ENCODE results near the gene TSPAN31.

The TSPAN31 gene

GRCh38 chr12:57732726-57733593 lies 11.9 kb upstream of the TSPAN31 start:
- no peak overlapping the region for H3K4me2 ChIP-seq (ENCODE audit: insufficient read depth, low read length, poor library complexity, severe bottlenecking)
- H2BK15ac ChIP-seq (ENCODE audit: low read length) = no peak overlapping the region
- H2BK5ac ChIP-seq (ENCODE audit: low read length) = no peak overlapping the region
- H3K36me3 ChIP-seq (replicated peaks in 1 of 2; ENCODE audit: control insufficient read depth in 2 of 2, insufficient read depth in 2 of 2, low read length in 2 of 2) = peaks cover 0 to 47% of the 10 kb centered on the region in 2 donors
- H3K14ac ChIP-seq (ENCODE audit: low read length) = no peak overlapping the region
- H4K8ac ChIP-seq (ENCODE audit: low read depth, low read length) = no peak overlapping the region
- H2BK120ac ChIP-seq (ENCODE audit: low read depth, low read length) = no peak overlapping the region
- peaks cover 10 to 14% of the 10 kb centered on the region in 2 donors for H3K4me1 ChIP-seq (ENCODE audit: control insufficient read depth in 2 of 2, insufficient read depth in 1 of 2, low read depth in 1 of 2, low read length in 2 of 2)
- H2AK5ac ChIP-seq (ENCODE audit: low read depth, low read length) = no peak overlapping the region
- no peak overlapping the region for H4K91ac ChIP-seq (ENCODE audit: low read depth, low read length, poor library complexity)
- H3K79me1 ChIP-seq (ENCODE audit: low read depth, low read length) = no peaks in the 10 kb centered on the region
- H3K9me3 ChIP-seq (replicated peaks in 1 of 2; ENCODE audit: control insufficient read depth in 2 of 2, insufficient read depth in 1 of 2, low read depth in 1 of 2, low read length in 2 of 2) = peaks cover 0 to 4% of the 10 kb centered on the region in 2 donors
- H2AFZ ChIP-seq (ENCODE audit: low read length) = no peak overlapping the region
- H2BK12ac ChIP-seq (ENCODE audit: low read length) = no peak overlapping the region
- DNase-seq (ENCODE audit: low spot score) = no peak
- no peak overlapping the region for H3K18ac ChIP-seq (ENCODE audit: low read length)
- H3K23ac ChIP-seq (ENCODE audit: low read depth, low read length, poor library complexity) = no peak overlapping the region
- H3K9ac ChIP-seq (ENCODE audit: low read depth, low read length, poor library complexity) = peak overlapping the region; percentile 22
- WGBS, 2 donors (ENCODE audit: extremely low coverage in 2 of 2, insufficient read length in 2 of 2, insufficient replicate concordance in 1 of 2) = no CpG with 5 or more reads among the region's 11 CpGs
- no peak overlapping the region for H3K27ac ChIP-seq (replicated peaks; ENCODE audit: low read length)
- peaks cover 3 to 94% (median 21%) of the 10 kb centered on the region in 3 experiments for H3K27me3 ChIP-seq (ENCODE audit: control insufficient read depth in 3 of 3, insufficient read depth in 3 of 3, low read depth in 1 of 3, low read length in 3 of 3)
- no peak overlapping the region for H3K4ac ChIP-seq (ENCODE audit: low read length)
- no peak overlapping the region for H3K4me3 ChIP-seq (ENCODE audit: low read length in 2 of 2)

GRCh38 chr12:57733928-57734327 lies 10.9 kb upstream of the TSPAN31 start:
- Histone ChIP-seq H2AFZ (ENCODE audit: low read length) (no peak overlapping the region), H3K27me3 (ENCODE audit: control insufficient read depth in 3 of 3, insufficient read depth in 3 of 3, low read depth in 1 of 3, low read length in 3 of 3) (peaks cover 3 to 91% (median 22%) of the 10 kb centered on the region in 3 experiments)

GRCh38 chr12:57734591-57734990 lies 10.2 kb upstream of the TSPAN31 start:
- H2AK5ac ChIP-seq (ENCODE audit: low read depth, low read length) = no peak overlapping the region
- H3K4me3 ChIP-seq (ENCODE audit: low read length in 2 of 2) = no peak overlapping the region
- H4K8ac ChIP-seq (ENCODE audit: low read depth, low read length) = no peak overlapping the region
- H3K36me3 ChIP-seq (replicated peaks in 1 of 2; ENCODE audit: control insufficient read depth in 2 of 2, insufficient read depth in 2 of 2, low read length in 2 of 2) = peaks cover 0 to 42% of the 10 kb centered on the region in 2 donors
- peaks cover 0 to 4% of the 10 kb centered on the region in 2 donors for H3K9me3 ChIP-seq (replicated peaks in 1 of 2; ENCODE audit: control insufficient read depth in 2 of 2, insufficient read depth in 1 of 2, low read depth in 1 of 2, low read length in 2 of 2)
- no peak overlapping the region for H3K27ac ChIP-seq (replicated peaks; ENCODE audit: low read length)
- DNase-seq (ENCODE audit: low spot score) = no peak
- no peak overlapping the region for H2BK120ac ChIP-seq (ENCODE audit: low read depth, low read length)
- no peak overlapping the region for H3K14ac ChIP-seq (ENCODE audit: low read length)
- no peak overlapping the region for H4K91ac ChIP-seq (ENCODE audit: low read depth, low read length, poor library complexity)
- no peak overlapping the region for H3K4me2 ChIP-seq (ENCODE audit: insufficient read depth, low read length, poor library complexity, severe bottlenecking)
- H3K4ac ChIP-seq (ENCODE audit: low read length) = no peak overlapping the region
- no peak overlapping the region for H2BK15ac ChIP-seq (ENCODE audit: low read length)
- no peak overlapping the region for H3K18ac ChIP-seq (ENCODE audit: low read length)
- H3K79me1 ChIP-seq (ENCODE audit: low read depth, low read length) = no peaks in the 10 kb centered on the region
- no peak overlapping the region for H2AFZ ChIP-seq (ENCODE audit: low read length)
- H2BK12ac ChIP-seq (ENCODE audit: low read length) = no peak overlapping the region
- no peak overlapping the region for H3K9ac ChIP-seq (ENCODE audit: low read depth, low read length, poor library complexity)
- no peak overlapping the region for H3K23ac ChIP-seq (ENCODE audit: low read depth, low read length, poor library complexity)
- H2BK5ac ChIP-seq (ENCODE audit: low read length) = no peak overlapping the region
- no CpG with 5 or more reads among the region's 4 CpGs for WGBS, 2 donors (ENCODE audit: extremely low coverage in 2 of 2, insufficient read length in 2 of 2, insufficient replicate concordance in 1 of 2)
- H3K27me3 ChIP-seq (ENCODE audit: control insufficient read depth in 3 of 3, insufficient read depth in 3 of 3, low read depth in 1 of 3, low read length in 3 of 3) = peaks cover 3 to 92% (median 26%) of the 10 kb centered on the region in 3 experiments
- H3K4me1 ChIP-seq (ENCODE audit: control insufficient read depth in 2 of 2, insufficient read depth in 1 of 2, low read depth in 1 of 2, low read length in 2 of 2) = peaks cover 16 to 21% of the 10 kb centered on the region in 2 donors

More at GRCh38 chr12:57733928-57734327, 10.9 kb upstream of the TSPAN31 start:
- H2BK12ac ChIP-seq (ENCODE audit: low read length) = no peak overlapping the region
- peaks cover 0 to 4% of the 10 kb centered on the region in 2 donors for H3K9me3 ChIP-seq (replicated peaks in 1 of 2; ENCODE audit: control insufficient read depth in 2 of 2, insufficient read depth in 1 of 2, low read depth in 1 of 2, low read length in 2 of 2)
- no peak overlapping the region for H3K23ac ChIP-seq (ENCODE audit: low read depth, low read length, poor library complexity)
- H3K36me3 ChIP-seq (replicated peaks in 1 of 2; ENCODE audit: control insufficient read depth in 2 of 2, insufficient read depth in 2 of 2, low read length in 2 of 2) = peaks cover 0 to 46% of the 10 kb centered on the region in 2 donors
- no peak for DNase-seq (ENCODE audit: low spot score)
- H3K4ac ChIP-seq (ENCODE audit: low read length) = no peak overlapping the region
- H3K14ac ChIP-seq (ENCODE audit: low read length) = no peak overlapping the region
- no peaks in the 10 kb centered on the region for H3K79me1 ChIP-seq (ENCODE audit: low read depth, low read length)
- H2BK15ac ChIP-seq (ENCODE audit: low read length) = no peak overlapping the region
- H4K91ac ChIP-seq (ENCODE audit: low read depth, low read length, poor library complexity) = no peak overlapping the region
- H3K27ac ChIP-seq (replicated peaks; ENCODE audit: low read length) = no peak overlapping the region
- no peak overlapping the region for H3K4me2 ChIP-seq (ENCODE audit: insufficient read depth, low read length, poor library complexity, severe bottlenecking)
- no peak overlapping the region for H3K18ac ChIP-seq (ENCODE audit: low read length)
- no peak overlapping the region for H3K4me3 ChIP-seq (ENCODE audit: low read length in 2 of 2)
- no CpG with 5 or more reads among the region's 6 CpGs for WGBS, 2 donors (ENCODE audit: extremely low coverage in 2 of 2, insufficient read length in 2 of 2, insufficient replicate concordance in 1 of 2)
- H4K8ac ChIP-seq (ENCODE audit: low read depth, low read length) = no peak overlapping the region
- H3K4me1 ChIP-seq (ENCODE audit: control insufficient read depth in 2 of 2, insufficient read depth in 1 of 2, low read depth in 1 of 2, low read length in 2 of 2) = peaks cover 10 to 14% of the 10 kb centered on the region in 2 donors
- H2BK5ac ChIP-seq (ENCODE audit: low read length) = no peak overlapping the region
- no peak overlapping the region for H3K9ac ChIP-seq (ENCODE audit: low read depth, low read length, poor library complexity)
- no peak overlapping the region for H2BK120ac ChIP-seq (ENCODE audit: low read depth, low read length)
- H2AK5ac ChIP-seq (ENCODE audit: low read depth, low read length) = no peak overlapping the region

GRCh38 chr12:57735198-57735855 lies 9.5 kb upstream of the TSPAN31 start:
- no peak overlapping the region for H2BK5ac ChIP-seq (ENCODE audit: low read length)
- no peak overlapping the region for H3K4ac ChIP-seq (ENCODE audit: low read length)
- no peak overlapping the region for H3K4me2 ChIP-seq (ENCODE audit: insufficient read depth, low read length, poor library complexity, severe bottlenecking)
- no peak overlapping the region for H3K18ac ChIP-seq (ENCODE audit: low read length)
- H4K8ac ChIP-seq (ENCODE audit: low read depth, low read length) = no peak overlapping the region
- peaks cover 0 to 4% of the 10 kb centered on the region in 2 donors for H3K9me3 ChIP-seq (replicated peaks in 1 of 2; ENCODE audit: control insufficient read depth in 2 of 2, insufficient read depth in 1 of 2, low read depth in 1 of 2, low read length in 2 of 2)
- peaks cover 0 to 35% of the 10 kb centered on the region in 2 donors for H3K36me3 ChIP-seq (replicated peaks in 1 of 2; ENCODE audit: control insufficient read depth in 2 of 2, insufficient read depth in 2 of 2, low read length in 2 of 2)
- no peak overlapping the region for H4K91ac ChIP-seq (ENCODE audit: low read depth, low read length, poor library complexity)
- no peak overlapping the region for H2BK15ac ChIP-seq (ENCODE audit: low read length)
- H2AFZ ChIP-seq (ENCODE audit: low read length) = peak overlapping the region; percentile 92
- no peak overlapping the region for H2BK120ac ChIP-seq (ENCODE audit: low read depth, low read length)
- no peak overlapping the region for H2BK12ac ChIP-seq (ENCODE audit: low read length)
- no peak overlapping the region for H3K9ac ChIP-seq (ENCODE audit: low read depth, low read length, poor library complexity)
- no peaks in the 10 kb centered on the region for H3K79me1 ChIP-seq (ENCODE audit: low read depth, low read length)
- H3K27me3 ChIP-seq (ENCODE audit: control insufficient read depth in 3 of 3, insufficient read depth in 3 of 3, low read depth in 1 of 3, low read length in 3 of 3) = peaks cover 3 to 92% (median 26%) of the 10 kb centered on the region in 3 experiments
- H3K27ac ChIP-seq (replicated peaks; ENCODE audit: low read length) = no peak overlapping the region
- no peak overlapping the region for H3K14ac ChIP-seq (ENCODE audit: low read length)
- H2AK5ac ChIP-seq (ENCODE audit: low read depth, low read length) = no peak overlapping the region
- H3K4me3 ChIP-seq (ENCODE audit: low read length in 2 of 2) = peak overlapping the region in 1 of 2 donors; percentile 33
- peaks cover 18 to 25% of the 10 kb centered on the region in 2 donors for H3K4me1 ChIP-seq (ENCODE audit: control insufficient read depth in 2 of 2, insufficient read depth in 1 of 2, low read depth in 1 of 2, low read length in 2 of 2)
- WGBS, 2 donors (ENCODE audit: extremely low coverage in 2 of 2, insufficient read length in 2 of 2, insufficient replicate concordance in 1 of 2) = no CpG with 5 or more reads among the region's 8 CpGs
- no peak overlapping the region for H3K23ac ChIP-seq (ENCODE audit: low read depth, low read length, poor library complexity)
- no peak for DNase-seq (ENCODE audit: low spot score)

Data from neuronal stem cell (in vitro differentiated cells).